Lower leg skin (tissue), 3 donors: Measurements from ENCODE around the gene PDE6H.

Experiments
- CTCF ChIP-seq, 3 donors: fragments of 450-650 bp; IDR thresholded peaks; one replicate each; pipeline ENCODE4 v1.5.1; 2016; ENCODE audit warnings: antibody characterized with exemption in 3 of 3, mild to moderate bottlenecking in 3 of 3, moderate library complexity in 2 of 3
- POLR2A ChIP-seq, 2 donors: fragments of 450-650 bp; IDR thresholded peaks; one replicate each; pipeline ENCODE4 v1.6.1; 2016 to 2017; ENCODE audit warnings: antibody characterized with exemption in 2 of 2, mild to moderate bottlenecking in 1 of 2, moderate library complexity in 1 of 2

GRCh38 chr12:14989790-14990189 lies 16.9 kb downstream of the PDE6H start:
- TF ChIP-seq CTCF (IDR thresholded peaks at IDR 0.05) (no peak), POLR2A (IDR thresholded peaks at IDR 0.05) (no peak)
